Kidney (tissue), 14 donors: Measurements from ENCODE around the gene C16orf74. TPM values are rescaled to one million over a fixed set of nuclear protein-coding genes. Genes with fewer than 3 reads are reported as not detected.

Experiments used
- DNase-seq, 5 donors: peaks; one replicate each; pipeline ENCODE4 v3.0.0-alpha.2; 2013 to 2020
- FAIRE-seq: peaks from 2 replicates; lab custom pipeline; 2012; peaks lifted over from hg19 to GRCh38; lab: Jason Lieb, UNC
- H3K27ac ChIP-seq, 2 donors: one replicate each; pipeline ENCODE4 v1.7.0; 2013; ENCODE audit warnings: low read depth in 2 of 2, low read length in 2 of 2, inconsistent platforms in 1 of 2
- H3K27me3 ChIP-seq: one replicate; pipeline ENCODE4 v1.7.1; 2013; ENCODE audit warnings: low read length, inconsistent platforms; ENCODE audit not compliant: control insufficient read depth, insufficient read depth
- H3K36me3 ChIP-seq, 3 donors: one replicate each; pipeline versions ENCODE4 v1.7.0 to v1.7.1; 2013; ENCODE audit warnings: low read length in 3 of 3, control low read depth in 1 of 3, inconsistent platforms in 1 of 3; ENCODE audit not compliant: insufficient read depth in 3 of 3, control insufficient read depth in 2 of 3
- H3K4me1 ChIP-seq, 3 donors: one replicate each; pipeline versions ENCODE4 v1.7.0 to v1.7.1; 2013; ENCODE audit warnings: low read length in 3 of 3, inconsistent platforms in 1 of 3, low read depth in 1 of 3; ENCODE audit not compliant: control insufficient read depth in 2 of 3, insufficient read depth in 2 of 3
- H3K4me3 ChIP-seq, 3 donors: one replicate each; pipeline versions ENCODE4 v1.7.0 to v1.8.1; 2013; ENCODE audit warnings: low read length in 3 of 3, control low read depth in 1 of 3, inconsistent platforms in 1 of 3
- H3K9ac ChIP-seq, 3 donors: one replicate each; pipeline versions ENCODE4 v1.7.0 to v1.7.1; 2013; ENCODE audit warnings: low read length in 3 of 3, control low read depth in 1 of 3, inconsistent platforms in 1 of 3
- H3K9me3 ChIP-seq, 3 donors: one replicate each; pipeline versions ENCODE4 v1.7.0 to v1.7.1; 2013; ENCODE audit warnings: low read length in 3 of 3, control low read depth in 1 of 3, inconsistent platforms in 1 of 3; ENCODE audit not compliant: control insufficient read depth in 2 of 3, insufficient read depth in 1 of 3
- CTCF ChIP-seq: IDR thresholded peaks from 3 replicates; pipeline ENCODE4 v1.5.1; 2012; ENCODE audit warnings: mild to moderate bottlenecking, moderate library complexity, borderline replicate concordance; ENCODE audit not compliant: insufficient read depth; ENCODE audit errors: extremely low read depth
- intact Hi-C: fragments of 100-400 bp; cut with DNase I; formaldehyde crosslinking; loops from one replicate; pipeline ENCODE4 v1.11.1; 2022
- polyA plus RNA-seq: library from polyadenylated mRNA; stranded (reverse); fragments of 350-450 nt; fragmentation: Illumina TruSeq; extraction: RNeasy Lipid Tissue Mini Kit (QIAGEN cat#74804); gene quantifications from one replicate; pipeline ENCODE4 v1.2.3, GENCODE V29; 2014; ENCODE audit warnings: low read depth, low replicate concordance; ENCODE audit not compliant: insufficient read depth
- total RNA-seq: library from RNA; stranded (reverse); fragmentation: NEBNext Ultra II Directional; extraction: Animal tissue kit (Norgen Biotek cat#: 25700); gene quantifications from one replicate; pipeline ENCODE4 v1.2.1, GENCODE V29; 2021
- donor health status: control.
- donor health status: control.
- donor health status: control.
- donor health status: control.
- donor health status: control.
- donor health status: DM: yes; HTN: yes; CAD: no.
- donor health status: Normal renal cell carcinoma (clear cell type).

Gene C16orf74
- total and polyA plus RNA-seq, 2 donors from 2014 or later, result 3.5 to 4.6 TPM

GRCh38 chr16:85719605-85720301 is 31.1 kb downstream of the C16orf74 start:
- no peak for FAIRE-seq
- H3K4me3 ChIP-seq, result no peak overlapping the region
- H3K9me3 ChIP-seq, result no peaks in the 10 kb centered on the region
- intact Hi-C loops, result no loop called here
- DNase-seq, result no peak
- no peaks in the 10 kb centered on the region for H3K27me3 ChIP-seq
- TF ChIP-seq CTCF, result no peak
- no peak overlapping the region for H3K9ac ChIP-seq
- peaks cover 0 to 11% (median 5%) of the 10 kb centered on the region in 3 donors for H3K4me1 ChIP-seq
- H3K36me3 ChIP-seq, result no peaks in the 10 kb centered on the region
- no peak overlapping the region for H3K27ac ChIP-seq

- FAIRE-seq (no peak), DNase-seq (no peak)
- Histone ChIP-seq H3K36me3 (no peaks in the 10 kb centered on the region), H3K9me3 (no peaks in the 10 kb centered on the region), H3K4me1 (peaks cover 0 to 11% (median 5%) of the 10 kb centered on the region in 3 donors), H3K9ac (no peak overlapping the region), H3K27me3 (no peaks in the 10 kb centered on the region), H3K4me3 (no peak overlapping the region), H3K27ac (no peak overlapping the region)
- TF ChIP-seq CTCF, result peak; percentile 37
- intact Hi-C loops, result no loop called here
Measured at GRCh38 chr16:85718682-85719081, 32.2 kb downstream of the C16orf74 start.

GRCh38 chr16:85718153-85718477 is 32.8 kb downstream of the C16orf74 start:
- Histone ChIP-seq H3K27me3 (no peaks in the 10 kb centered on the region), H3K27ac (no peak overlapping the region), H3K36me3 (no peaks in the 10 kb centered on the region), H3K4me3 (no peak overlapping the region), H3K4me1 (peaks cover 0 to 11% (median 5%) of the 10 kb centered on the region in 3 donors), H3K9me3 (no peaks in the 10 kb centered on the region), H3K9ac (no peak overlapping the region)
- intact Hi-C loops, result no loop called here
- no peak for TF ChIP-seq CTCF
- FAIRE-seq, result no peak
- DNase-seq, result no peak
